Breast epithelium (tissue), 3 donors: Measurements from ENCODE around the gene RAB28.

Experiments
- POLR2A ChIP-seq: fragments of 450-650 bp; IDR thresholded peaks from one replicate; pipeline ENCODE4 v1.6.1; 2016; ENCODE audit warnings: antibody characterized with exemption, mild to moderate bottlenecking, moderate library complexity
- TF ChIP-seq, protein P1 (sequence below), 3 donors: fragments of 450-650 bp; IDR thresholded peaks; one replicate each; pipeline ENCODE4 v1.5.1; 2016 to 2017; ENCODE audit warnings: antibody characterized with exemption in 3 of 3, mild to moderate bottlenecking in 3 of 3, moderate library complexity in 3 of 3

DNA sequence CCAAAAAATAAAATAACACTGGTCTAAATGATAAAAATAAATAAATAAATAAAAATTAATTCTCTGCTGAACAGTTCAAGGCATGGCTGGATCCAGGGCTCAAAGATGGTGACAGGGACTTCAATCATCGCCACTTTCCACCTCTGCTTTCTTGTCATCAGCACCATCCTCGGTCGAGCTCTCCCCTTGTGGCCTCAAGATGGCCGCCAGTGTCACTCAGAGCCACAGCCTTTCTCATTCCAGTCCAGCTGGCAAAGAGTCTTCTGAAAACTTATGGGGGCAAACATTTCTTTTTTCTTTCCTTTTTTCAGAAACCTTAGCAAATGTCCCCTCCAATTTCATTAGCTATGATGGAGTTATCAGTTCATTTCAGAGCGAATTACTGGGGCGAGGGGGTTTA lies 119.5 kb downstream of the RAB28 start:
- TF ChIP-seq, protein P1, sequence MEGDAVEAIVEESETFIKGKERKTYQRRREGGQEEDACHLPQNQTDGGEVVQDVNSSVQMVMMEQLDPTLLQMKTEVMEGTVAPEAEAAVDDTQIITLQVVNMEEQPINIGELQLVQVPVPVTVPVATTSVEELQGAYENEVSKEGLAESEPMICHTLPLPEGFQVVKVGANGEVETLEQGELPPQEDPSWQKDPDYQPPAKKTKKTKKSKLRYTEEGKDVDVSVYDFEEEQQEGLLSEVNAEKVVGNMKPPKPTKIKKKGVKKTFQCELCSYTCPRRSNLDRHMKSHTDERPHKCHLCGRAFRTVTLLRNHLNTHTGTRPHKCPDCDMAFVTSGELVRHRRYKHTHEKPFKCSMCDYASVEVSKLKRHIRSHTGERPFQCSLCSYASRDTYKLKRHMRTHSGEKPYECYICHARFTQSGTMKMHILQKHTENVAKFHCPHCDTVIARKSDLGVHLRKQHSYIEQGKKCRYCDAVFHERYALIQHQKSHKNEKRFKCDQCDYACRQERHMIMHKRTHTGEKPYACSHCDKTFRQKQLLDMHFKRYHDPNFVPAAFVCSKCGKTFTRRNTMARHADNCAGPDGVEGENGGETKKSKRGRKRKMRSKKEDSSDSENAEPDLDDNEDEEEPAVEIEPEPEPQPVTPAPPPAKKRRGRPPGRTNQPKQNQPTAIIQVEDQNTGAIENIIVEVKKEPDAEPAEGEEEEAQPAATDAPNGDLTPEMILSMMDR (IDR thresholded peaks at IDR 0.05), result no peak
- no peak for TF ChIP-seq POLR2A
